Mammary epithelial cell (primary cell): Measurements from ENCODE around the gene GPRC5C.

Source experiments
- CTCF ChIP-seq, 2 donors: IDR thresholded peaks in 1 of 2; conservative IDR thresholded peaks in 1 of 2; 2 replicates each; pipeline ENCODE4 v1.5.1; 2011 to 2012; ENCODE audit warnings: inconsistent platforms in 2 of 2, low read length in 2 of 2, mild to moderate bottlenecking in 2 of 2, control low read depth in 1 of 2, low read depth in 1 of 2; ENCODE audit not compliant: insufficient read depth in 1 of 2; ENCODE audit errors: extremely low read depth in 1 of 2
- EZH2 ChIP-seq: IDR thresholded peaks from 2 replicates; pipeline ENCODE4 v1.6.1; 2012; ENCODE audit warnings: low read length, inconsistent platforms, borderline replicate concordance

DNA sequence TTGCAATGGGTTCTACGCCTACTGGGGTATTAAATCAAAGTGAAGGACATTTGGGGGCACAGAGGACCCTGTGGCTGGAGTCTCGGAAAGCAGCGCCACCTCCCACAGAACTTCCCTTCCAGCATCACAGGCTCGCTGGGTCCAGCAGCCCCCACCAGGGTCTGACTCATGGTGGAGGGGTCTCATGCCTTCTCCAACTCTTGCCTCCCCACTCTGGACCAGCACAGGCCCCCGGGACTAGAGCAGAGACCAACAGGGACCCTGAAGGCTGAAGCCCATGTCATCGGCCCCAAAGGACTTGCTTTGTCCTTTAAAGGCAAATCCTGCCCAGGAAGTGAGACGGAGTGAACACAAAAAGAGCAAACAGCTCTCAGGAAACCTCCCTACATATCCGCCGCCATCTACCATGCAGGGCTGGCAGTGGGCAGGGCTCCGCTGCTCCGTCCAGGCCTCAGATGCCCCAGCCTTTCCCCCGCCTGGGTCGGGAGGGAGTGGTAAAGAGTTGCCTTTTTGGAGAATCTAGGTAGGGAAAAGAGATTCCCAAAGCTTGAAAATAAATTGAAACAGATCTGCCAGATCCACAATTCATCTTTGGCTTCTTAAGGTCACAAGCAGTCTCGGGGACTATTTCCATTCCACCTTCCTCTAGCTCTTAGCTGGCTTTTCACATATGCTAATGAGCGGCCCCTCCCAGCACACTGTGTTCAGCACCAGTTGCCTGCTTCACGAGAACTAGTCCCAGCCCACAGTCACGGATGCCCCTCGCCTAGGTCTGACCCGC is 2.1 kb upstream of the GPRC5C start:
- TF ChIP-seq CTCF (conservative IDR thresholded peaks at IDR 0.05 in 1 of 2, IDR thresholded peaks at IDR 0.05 in 1 of 2; ENCODE audit: extremely low read depth in 1 of 2, insufficient read depth in 1 of 2, low read depth in 1 of 2, low read length in 2 of 2) (no peak), EZH2 (no peak)
